PFSK-1 (cell line): Measurements from ENCODE around the gene SRD5A2.

Experiments used
- FOXP2 ChIP-seq: optimal IDR thresholded peaks from 2 replicates; pipeline ENCODE3; 2011; ENCODE audit warnings: borderline replicate concordance, control low read depth, inconsistent platforms; ENCODE audit not compliant: insufficient read depth; ENCODE audit errors: extremely low read length, extremely low read depth
- POLR2AphosphoS5 ChIP-seq: IDR thresholded peaks from 2 replicates; pipeline ENCODE4 v1.6.1; 2012; ENCODE audit warnings: low read depth, mild to moderate bottlenecking, control low read depth, low read length, moderate library complexity
- SIN3A ChIP-seq: IDR thresholded peaks from 2 replicates; pipeline ENCODE4 v1.6.1; 2012; ENCODE audit warnings: mild to moderate bottlenecking, low read length, moderate library complexity, borderline replicate concordance; ENCODE audit not compliant: insufficient read depth
- TAF1 ChIP-seq: IDR thresholded peaks from 2 replicates; pipeline ENCODE4 v1.6.1; 2012; ENCODE audit warnings: low read length, control low read depth, borderline replicate concordance; ENCODE audit not compliant: insufficient read depth
- TF ChIP-seq, protein P1 (sequence below), 2 experiments: IDR thresholded peaks; 2 replicates each; pipeline versions ENCODE4 v1.6.1 to v1.8.0; 2011 to 2012; ENCODE audit warnings: low read depth in 2 of 2, low read length in 2 of 2, control low read depth in 1 of 2, inconsistent platforms in 1 of 2, mild to moderate bottlenecking in 1 of 2, moderate library complexity in 1 of 2; ENCODE audit not compliant: insufficient read depth in 1 of 2

Gene SRD5A2

DNA sequence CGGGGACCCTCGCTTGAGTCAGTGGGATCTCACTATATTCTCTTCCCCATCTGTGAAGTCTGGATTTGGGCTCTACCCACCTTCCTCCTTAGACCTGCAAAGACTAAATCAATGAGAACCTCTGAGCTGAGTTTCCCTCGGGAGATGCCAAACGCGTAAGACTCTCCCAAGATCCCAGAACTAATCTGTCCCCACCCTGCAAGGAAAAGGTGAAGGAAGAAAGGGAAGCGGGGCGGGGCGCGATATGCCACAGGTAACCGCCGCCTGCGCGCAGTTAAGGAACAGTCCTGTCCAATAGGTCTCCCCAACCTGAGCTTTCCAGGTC is 780 bp downstream of the SRD5A2 start:
- TF ChIP-seq FOXP2 (no peak), SIN3A (no peak), TAF1 (no peak), POLR2AphosphoS5 (no peak)
- TF ChIP-seq, protein P1, sequence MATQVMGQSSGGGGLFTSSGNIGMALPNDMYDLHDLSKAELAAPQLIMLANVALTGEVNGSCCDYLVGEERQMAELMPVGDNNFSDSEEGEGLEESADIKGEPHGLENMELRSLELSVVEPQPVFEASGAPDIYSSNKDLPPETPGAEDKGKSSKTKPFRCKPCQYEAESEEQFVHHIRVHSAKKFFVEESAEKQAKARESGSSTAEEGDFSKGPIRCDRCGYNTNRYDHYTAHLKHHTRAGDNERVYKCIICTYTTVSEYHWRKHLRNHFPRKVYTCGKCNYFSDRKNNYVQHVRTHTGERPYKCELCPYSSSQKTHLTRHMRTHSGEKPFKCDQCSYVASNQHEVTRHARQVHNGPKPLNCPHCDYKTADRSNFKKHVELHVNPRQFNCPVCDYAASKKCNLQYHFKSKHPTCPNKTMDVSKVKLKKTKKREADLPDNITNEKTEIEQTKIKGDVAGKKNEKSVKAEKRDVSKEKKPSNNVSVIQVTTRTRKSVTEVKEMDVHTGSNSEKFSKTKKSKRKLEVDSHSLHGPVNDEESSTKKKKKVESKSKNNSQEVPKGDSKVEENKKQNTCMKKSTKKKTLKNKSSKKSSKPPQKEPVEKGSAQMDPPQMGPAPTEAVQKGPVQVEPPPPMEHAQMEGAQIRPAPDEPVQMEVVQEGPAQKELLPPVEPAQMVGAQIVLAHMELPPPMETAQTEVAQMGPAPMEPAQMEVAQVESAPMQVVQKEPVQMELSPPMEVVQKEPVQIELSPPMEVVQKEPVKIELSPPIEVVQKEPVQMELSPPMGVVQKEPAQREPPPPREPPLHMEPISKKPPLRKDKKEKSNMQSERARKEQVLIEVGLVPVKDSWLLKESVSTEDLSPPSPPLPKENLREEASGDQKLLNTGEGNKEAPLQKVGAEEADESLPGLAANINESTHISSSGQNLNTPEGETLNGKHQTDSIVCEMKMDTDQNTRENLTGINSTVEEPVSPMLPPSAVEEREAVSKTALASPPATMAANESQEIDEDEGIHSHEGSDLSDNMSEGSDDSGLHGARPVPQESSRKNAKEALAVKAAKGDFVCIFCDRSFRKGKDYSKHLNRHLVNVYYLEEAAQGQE (IDR thresholded peaks at IDR 0.05; ENCODE audit: insufficient read depth in 1 of 2, low read depth in 2 of 2, low read length in 2 of 2), result no peak

DNA sequence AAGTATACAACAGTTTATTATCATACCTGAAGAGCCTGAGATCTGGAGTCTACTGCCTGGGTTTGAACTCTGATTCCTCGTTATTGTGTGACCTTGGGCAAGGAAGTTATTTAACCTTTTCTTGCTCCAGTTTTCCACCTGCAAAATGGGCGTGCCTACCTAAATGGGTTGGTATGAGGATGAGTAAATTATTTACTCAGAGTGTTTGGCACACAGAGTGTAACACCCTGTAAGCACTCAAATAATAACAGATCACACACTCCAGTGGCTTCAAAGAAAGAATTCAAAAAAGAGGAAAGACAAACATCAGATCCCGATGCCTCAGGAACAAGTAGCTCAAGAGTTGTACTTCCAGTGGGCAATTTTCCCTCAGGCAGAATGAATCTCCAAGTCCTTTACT is 2.4 kb downstream of the SRD5A2 start:
- TF ChIP-seq, protein P1 (IDR thresholded peaks at IDR 0.05; ENCODE audit: insufficient read depth in 1 of 2, low read depth in 2 of 2, low read length in 2 of 2), result no peak
- TF ChIP-seq FOXP2 (no peak), TAF1 (no peak), SIN3A (no peak), POLR2AphosphoS5 (no peak)

DNA sequence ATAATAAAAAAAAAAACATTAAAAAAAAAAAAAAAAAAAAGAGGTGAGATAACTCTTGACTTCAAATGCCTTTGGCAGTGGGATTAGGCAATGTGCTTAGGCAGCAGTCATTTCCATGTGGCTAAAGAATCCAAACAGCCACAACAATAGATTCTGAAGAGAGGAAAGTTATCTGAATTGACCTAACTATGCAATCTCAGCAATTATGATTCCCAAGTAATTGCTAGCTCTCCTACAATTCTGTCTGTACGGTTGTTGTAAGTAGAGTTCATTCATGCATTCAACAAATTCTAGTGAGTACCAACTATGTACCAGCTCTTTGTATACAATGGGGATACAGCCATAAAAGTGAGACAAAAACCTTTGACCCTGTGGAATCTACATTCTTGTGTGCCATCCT is 3.6 kb downstream of the SRD5A2 start:
- TF ChIP-seq FOXP2 (no peak), SIN3A (no peak), TAF1 (no peak), POLR2AphosphoS5 (no peak)
- TF ChIP-seq, protein P1 (IDR thresholded peaks at IDR 0.05; ENCODE audit: insufficient read depth in 1 of 2, low read depth in 2 of 2, low read length in 2 of 2), result no peak

DNA sequence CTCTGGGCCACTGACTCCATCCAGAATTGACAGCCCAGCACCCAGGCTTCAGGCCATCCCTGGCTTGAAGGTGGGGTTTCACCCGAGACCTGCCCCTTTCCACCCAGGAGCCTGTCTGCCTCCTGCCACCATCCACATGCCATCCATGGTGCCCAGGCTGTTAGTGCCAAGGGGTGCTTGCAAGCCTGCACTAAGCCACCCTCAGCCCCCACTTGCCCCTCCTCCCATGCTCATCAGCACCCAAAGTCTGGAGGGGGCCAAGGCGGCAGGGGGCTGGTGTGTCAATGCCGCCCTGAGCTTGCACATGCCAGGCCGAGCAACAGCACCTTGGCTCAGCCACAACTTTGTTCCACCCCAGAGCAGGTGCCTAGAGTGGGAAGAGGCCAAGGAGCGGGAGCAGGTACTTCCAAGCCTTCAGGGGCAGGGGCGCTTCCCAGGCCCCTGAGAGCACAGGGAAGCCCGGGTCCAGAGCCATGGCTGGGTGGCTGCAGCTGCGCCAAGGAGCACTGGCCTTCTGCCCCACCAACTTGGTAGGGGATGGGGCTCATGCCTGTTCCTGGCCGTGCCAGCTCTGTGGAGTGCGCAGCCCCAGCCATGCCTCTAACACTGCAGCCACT is 12.0 kb downstream of the SRD5A2 start:
- no peak for TF ChIP-seq FOXP2
- TF ChIP-seq, protein P1 (IDR thresholded peaks at IDR 0.05; ENCODE audit: insufficient read depth in 1 of 2, low read depth in 2 of 2, low read length in 2 of 2), result no peak
- no peak for TF ChIP-seq POLR2AphosphoS5
- TF ChIP-seq TAF1, result no peak
- TF ChIP-seq SIN3A, result no peak

DNA sequence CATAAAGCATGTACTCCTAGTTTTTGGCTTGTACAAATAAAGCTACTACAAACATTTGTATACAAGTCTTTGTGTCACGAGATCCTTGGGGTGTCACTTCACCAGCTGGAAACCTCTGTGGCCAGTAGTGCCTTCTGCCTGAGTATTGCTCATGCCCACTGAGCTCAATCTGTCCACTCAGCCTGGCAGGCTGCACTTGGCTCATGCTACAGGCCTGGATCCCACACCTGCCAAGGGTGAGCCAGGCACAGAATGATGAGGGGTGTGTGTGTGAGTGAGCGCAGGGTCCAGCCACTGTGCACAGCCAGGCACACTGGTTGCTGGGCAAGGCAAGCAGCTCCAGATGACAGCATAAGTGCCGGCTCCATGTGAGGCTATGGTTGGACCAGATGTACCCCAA is 13.1 kb downstream of the SRD5A2 start:
- TF ChIP-seq, protein P1 (IDR thresholded peaks at IDR 0.05; ENCODE audit: insufficient read depth in 1 of 2, low read depth in 2 of 2, low read length in 2 of 2), result no peak
- TF ChIP-seq FOXP2, result no peak
- TF ChIP-seq TAF1, result no peak
- TF ChIP-seq POLR2AphosphoS5, result no peak
- TF ChIP-seq SIN3A, result no peak
